Ishikawa (cell line): ENCODE data around the gene SPRR3.

Source experiments
- CEBPB ChIP-seq: IDR thresholded peaks from 2 replicates; pipeline ENCODE4 v1.6.1; 2012
- CREB1 ChIP-seq: IDR thresholded peaks from 2 replicates; pipeline ENCODE4 v1.6.1; 2012; ENCODE audit warnings: low read depth
- EGR1 ChIP-seq: IDR thresholded peaks from 2 replicates; pipeline ENCODE4 v1.6.1; 2012
- EP300 ChIP-seq: IDR thresholded peaks from 2 replicates; pipeline ENCODE4 v1.6.1; 2012; ENCODE audit warnings: borderline replicate concordance
- FOXM1 ChIP-seq: IDR thresholded peaks from 2 replicates; pipeline ENCODE4 v1.6.1; 2012; ENCODE audit warnings: low read depth, borderline replicate concordance
- NFIC ChIP-seq: IDR thresholded peaks from 2 replicates; pipeline ENCODE4 v1.6.1; 2012
- RAD21 ChIP-seq: IDR thresholded peaks from 2 replicates; pipeline ENCODE4 v1.6.1; 2012; ENCODE audit warnings: low read depth
- REST ChIP-seq: IDR thresholded peaks from 2 replicates; pipeline ENCODE4 v1.6.1; 2012; ENCODE audit warnings: low read depth, mild to moderate bottlenecking
- TAF1 ChIP-seq: IDR thresholded peaks from 2 replicates; pipeline ENCODE4 v1.6.1; 2012; ENCODE audit warnings: low read depth, mild to moderate bottlenecking
- TCF12 ChIP-seq: IDR thresholded peaks from 2 replicates; pipeline ENCODE4 v1.6.1; 2012; ENCODE audit warnings: low read depth
- TEAD4 ChIP-seq: IDR thresholded peaks from 2 replicates; pipeline ENCODE4 v1.6.1; 2012
- YY1 ChIP-seq: IDR thresholded peaks from 2 replicates; pipeline ENCODE4 v1.6.1; 2012; ENCODE audit warnings: low read depth
- ZBTB7A ChIP-seq: IDR thresholded peaks from 2 replicates; pipeline ENCODE4 v1.6.1; 2012; ENCODE audit warnings: low read depth
- TF ChIP-seq, protein P1 (sequence below): IDR thresholded peaks from 2 replicates; pipeline ENCODE4 v1.6.1; 2012
- TF ChIP-seq, protein P2 (sequence below): IDR thresholded peaks from 2 replicates; pipeline ENCODE4 v1.6.1; 2012

The SPRR3 gene

DNA sequence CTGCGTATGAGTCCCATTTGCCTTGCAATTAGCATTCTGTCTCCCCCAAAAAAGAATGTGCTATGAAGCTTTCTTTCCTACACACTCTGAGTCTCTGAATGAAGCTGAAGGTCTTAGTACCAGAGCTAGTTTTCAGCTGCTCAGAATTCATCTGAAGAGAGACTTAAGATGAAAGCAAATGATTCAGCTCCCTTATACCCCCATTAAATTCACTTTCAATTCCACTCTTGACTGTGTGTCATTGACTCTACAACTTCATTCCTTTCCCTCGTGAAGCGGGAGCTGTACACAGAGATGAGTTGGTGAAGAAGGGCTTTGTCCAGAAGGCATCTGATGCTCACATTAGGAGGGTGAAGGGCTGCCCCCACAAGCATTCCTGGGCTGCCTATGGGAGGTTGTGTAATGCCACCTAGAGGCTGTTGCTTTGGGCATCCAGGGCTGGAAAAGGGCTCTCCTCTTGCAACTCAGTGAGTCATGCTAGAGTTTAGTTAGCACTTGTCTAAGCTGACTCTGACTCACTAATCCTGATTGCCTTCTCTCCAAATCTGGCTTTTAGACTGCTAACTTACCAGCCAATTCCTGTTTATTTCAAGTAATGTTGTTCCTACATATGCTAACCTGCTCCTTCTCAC, 31.2 kb downstream of the SPRR3 start:
- TF ChIP-seq, protein P1, sequence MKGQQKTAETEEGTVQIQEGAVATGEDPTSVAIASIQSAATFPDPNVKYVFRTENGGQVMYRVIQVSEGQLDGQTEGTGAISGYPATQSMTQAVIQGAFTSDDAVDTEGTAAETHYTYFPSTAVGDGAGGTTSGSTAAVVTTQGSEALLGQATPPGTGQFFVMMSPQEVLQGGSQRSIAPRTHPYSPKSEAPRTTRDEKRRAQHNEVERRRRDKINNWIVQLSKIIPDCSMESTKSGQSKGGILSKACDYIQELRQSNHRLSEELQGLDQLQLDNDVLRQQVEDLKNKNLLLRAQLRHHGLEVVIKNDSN = no peak
- TF ChIP-seq RAD21 = peak; percentile 33; the same call in 1 of the 2 replicates

- TF ChIP-seq, protein P2, sequence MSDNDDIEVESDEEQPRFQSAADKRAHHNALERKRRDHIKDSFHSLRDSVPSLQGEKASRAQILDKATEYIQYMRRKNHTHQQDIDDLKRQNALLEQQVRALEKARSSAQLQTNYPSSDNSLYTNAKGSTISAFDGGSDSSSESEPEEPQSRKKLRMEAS = no peak
- TF ChIP-seq NFIC = no peak
Observed at GRCh38 chr1:153035211-153035610, 33.7 kb downstream of the SPRR3 start.

GRCh38 chr1:153040950-153041631, 39.5 kb downstream of the SPRR3 start, which contains the start of gene SPRR2D:
TSS of gene SPRR2D (minus strand) at chr1:153041120. CDS start at chr1:153040346, 774 bp downstream.
- TF ChIP-seq, protein P2 = no peak
- no peak for TF ChIP-seq NFIC
- TF ChIP-seq YY1 = no peak
- TF ChIP-seq REST = no peak
- no peak for TF ChIP-seq CREB1
- TF ChIP-seq FOXM1 = no peak
- TF ChIP-seq TAF1 = no peak
- TF ChIP-seq EGR1 = no peak
- TF ChIP-seq, protein P1 = no peak
- no peak for TF ChIP-seq TCF12
- no peak for TF ChIP-seq RAD21
- no peak for TF ChIP-seq ZBTB7A
- TF ChIP-seq EP300 = no peak
- no peak for TF ChIP-seq TEAD4
- TF ChIP-seq CEBPB = no peak

DNA sequence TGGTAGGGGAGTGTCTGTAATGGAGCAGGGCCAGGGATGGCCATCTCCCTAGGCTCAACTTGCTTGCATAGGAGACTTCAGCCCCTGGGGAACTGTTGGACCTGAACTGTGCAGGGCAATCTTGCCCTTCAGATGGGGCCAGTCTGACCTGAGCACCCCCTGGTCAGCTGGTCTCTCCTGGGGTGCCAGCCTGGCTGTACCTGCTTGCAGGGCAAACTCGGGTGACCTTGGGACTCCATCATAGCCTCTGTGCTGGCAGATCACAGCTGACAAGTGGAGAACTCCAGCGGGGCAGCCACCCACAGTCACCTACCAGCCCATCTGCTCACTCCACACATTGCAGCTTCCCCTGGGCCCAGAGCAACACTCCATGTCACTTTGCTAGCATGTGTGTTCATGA, 47.7 kb downstream of the SPRR3 start:
- TF ChIP-seq EP300 (no peak), NFIC (no peak), TAF1 (no peak), TEAD4 (no peak), CEBPB (no peak), REST (no peak), CREB1 (no peak), FOXM1 (no peak), YY1 (no peak), RAD21 (no peak), ZBTB7A (no peak), TCF12 (no peak)
- TF ChIP-seq, protein P1 = no peak
- TF ChIP-seq, protein P2 = no peak
